NCI-H526 (cell line): ENCODE data around the gene PAX4.
"Not testable (repeated sequence)": the region's sequence is repeated elsewhere in the genome, so short reads cannot be mapped to it uniquely, and the experiment has no call there.

ENCODE experiments used
- DNase-seq, 2 experiments: peaks; one replicate each; lab custom pipeline; 2025; lab: John Stamatoyannopoulos, UW

PAX4 gene

DNA sequence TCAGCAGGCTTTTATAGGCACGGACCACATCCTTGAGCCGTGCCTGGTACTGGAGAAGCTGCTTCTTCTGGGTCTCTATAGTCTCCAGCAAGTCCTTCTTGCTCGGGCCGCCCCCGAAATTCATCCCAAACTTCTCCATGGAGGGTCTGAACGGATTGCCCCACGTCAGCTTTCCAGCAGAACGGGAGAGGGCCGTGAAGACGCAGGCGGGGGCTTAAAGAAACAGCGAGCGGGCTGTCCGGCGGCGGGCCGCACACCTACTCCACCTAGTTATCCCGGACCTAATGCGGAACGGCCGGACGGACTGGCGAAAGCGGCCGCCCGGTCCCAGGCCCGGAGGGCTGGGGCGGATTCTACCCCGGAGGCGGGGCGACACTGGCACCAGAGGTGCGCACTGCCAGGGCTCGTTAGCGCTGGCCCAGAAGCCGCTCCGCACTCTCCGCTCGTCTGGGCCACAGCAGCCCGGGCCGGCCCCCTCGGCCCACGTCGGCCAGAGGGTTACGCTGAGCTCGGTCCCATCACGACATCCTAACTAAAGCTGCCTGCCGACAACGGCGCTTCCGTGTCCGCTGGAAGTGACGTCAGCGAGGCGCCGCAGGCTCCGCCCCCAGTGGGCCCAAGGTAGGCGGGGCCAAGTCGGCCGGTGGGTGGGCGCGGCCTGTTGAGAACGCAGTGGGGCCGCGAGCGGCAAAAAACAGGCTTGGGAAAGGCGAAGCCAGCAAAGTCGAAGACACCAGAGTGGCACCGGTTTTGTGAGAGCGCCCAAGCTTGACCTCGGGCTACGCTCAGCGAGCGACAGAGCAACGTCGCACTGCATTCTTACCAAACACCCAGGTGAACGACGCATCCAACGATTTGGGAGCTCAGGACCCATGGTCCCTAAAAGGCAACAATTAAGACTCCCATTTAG is 32.6 kb downstream of the PAX4 start, which contains the start of gene GCC1:
GCC1 (minus strand) TSS at position 553 of the 910 bp plus-strand sequence; CDS start at position 139, 414 bp downstream.
- peak; percentile 64 to 93 for DNase-seq

DNA sequence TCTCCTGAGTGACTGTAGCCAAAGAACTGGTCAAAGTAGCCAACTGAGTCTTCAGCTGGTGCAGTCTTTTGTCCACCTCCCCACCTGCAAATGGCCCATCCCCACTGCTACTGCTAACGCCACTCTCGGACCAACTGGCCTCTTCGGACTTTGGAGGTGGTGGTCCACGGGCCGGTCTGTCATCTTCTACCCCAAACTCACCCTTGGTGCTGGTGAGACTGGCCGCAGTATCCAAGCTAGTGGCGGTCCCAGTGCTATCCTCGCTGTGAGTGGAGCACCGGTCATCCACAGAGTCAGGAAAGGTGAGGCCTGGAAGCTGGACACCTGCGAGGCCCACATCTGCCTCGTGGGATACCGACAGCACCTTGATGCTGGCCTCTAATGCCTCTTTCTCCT is 33.3 kb downstream of the PAX4 start:
- DNase-seq, result no peak

DNA sequence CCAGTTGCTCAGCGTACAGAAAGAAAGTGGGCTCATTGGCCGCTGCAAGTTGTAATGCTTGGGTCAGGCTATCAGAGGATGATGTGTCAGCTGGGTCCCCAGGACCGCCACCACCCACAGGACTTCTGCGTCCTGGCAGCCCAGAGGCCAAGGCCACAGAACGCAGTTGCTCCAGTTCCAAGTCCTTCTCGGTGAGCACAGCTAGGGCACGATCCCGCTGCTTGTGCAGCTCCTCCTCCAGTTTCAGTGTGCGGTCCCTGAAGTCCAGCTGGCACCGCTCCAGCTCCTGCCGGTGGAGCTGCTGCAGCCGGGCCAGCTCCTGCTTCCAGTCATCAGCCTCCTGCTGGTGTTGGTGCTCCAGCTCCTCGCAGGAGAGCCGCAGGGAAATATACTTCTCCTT is 35.6 kb downstream of the PAX4 start:
- no peak for DNase-seq

DNA sequence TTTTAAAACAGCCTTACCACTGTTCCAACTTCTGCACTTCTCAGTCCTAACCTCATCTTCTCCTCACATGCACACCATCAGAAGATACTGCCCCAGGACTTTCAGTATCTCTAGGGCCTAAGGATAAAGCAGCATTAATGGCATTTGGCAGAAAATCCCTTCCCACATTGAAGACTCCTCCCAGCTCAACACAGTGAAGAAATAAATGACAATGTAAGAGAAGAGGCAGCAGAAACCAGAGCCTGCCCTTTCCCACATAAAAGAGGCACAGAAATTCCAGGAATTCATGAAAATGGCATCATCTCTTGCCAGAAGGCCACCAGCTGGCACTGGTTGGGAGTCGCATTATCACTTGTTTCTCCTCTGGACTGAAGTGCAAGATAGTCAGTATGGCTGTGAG is 36.2 kb downstream of the PAX4 start:
- DNase-seq, result no peak

DNA sequence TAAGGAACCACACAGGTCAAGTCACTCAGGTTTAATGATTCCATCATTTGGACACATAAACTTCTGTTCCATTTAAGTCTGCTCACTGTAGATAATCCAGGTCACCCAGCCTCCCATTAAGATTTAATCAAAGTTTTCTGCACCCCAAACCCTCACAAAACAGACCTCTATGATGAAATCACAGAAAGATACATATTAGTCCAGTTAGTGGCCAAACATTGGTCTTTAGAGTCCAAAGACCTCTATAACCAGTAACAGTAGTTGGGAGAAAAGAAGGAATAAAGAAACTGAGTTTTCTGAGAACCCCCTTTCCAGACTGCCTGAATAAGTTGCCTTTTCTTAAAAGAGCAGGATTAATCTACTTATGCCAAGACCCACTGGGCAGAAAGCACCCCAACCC is 37.3 kb downstream of the PAX4 start:
- no peak for DNase-seq

DNA sequence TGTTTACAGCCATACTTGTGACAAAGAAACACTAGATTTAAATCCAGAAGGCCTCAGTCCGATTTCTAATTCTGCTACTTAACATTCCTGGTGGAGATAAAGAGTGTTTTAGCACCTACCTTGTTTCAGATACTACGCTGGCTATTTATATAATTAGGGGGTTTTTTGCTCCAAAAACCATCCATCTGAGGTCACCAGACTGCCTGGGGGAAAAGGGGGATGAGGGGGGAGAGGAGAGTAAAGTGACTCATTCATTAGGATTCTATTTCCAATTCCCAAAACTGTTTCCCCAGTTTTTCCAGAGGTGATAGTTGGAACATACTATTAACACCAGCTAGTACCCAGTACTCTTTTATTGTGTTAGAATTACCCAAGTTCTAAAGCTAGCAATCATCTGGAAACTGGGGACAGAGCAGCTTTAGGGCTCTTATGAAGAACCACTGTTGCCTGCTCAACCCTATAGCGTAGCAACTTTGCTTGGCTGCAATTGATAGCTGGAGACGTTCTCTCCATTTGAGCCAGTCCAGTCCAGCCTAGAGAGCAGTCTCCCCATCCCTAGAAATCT is 39.1 kb downstream of the PAX4 start:
- no peak for DNase-seq

DNA sequence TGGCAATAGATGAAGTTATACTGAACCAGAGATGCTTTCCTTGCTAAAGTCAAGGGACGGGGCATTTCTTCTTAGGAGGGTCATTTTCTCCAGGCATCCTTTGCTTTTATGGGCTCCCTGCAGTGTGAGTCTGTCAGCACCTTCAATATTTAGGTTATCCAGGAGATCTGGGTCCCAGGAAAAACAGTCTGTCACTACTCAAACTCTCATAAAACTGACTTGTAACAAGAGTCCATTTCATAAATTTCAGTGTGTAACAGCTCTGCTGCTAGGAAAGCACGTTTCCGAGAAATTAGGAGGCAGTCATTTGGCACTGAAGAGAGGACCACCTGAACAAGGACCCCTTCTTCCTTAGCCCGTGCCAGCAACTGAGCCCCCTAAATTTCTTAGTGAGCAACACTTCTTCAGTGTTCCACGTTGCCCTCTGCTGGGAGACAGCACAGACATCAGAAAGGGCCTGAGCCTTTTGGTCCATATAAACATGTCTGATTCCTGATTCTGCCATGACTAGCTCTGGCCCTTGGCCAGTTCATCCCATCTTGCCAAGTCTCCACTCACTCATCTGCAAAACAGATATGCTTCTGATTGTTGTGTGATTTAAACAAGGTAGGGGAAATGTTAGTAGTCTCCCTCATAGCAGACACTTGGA is 39.8 kb downstream of the PAX4 start:
- DNase-seq, result no peak

DNA sequence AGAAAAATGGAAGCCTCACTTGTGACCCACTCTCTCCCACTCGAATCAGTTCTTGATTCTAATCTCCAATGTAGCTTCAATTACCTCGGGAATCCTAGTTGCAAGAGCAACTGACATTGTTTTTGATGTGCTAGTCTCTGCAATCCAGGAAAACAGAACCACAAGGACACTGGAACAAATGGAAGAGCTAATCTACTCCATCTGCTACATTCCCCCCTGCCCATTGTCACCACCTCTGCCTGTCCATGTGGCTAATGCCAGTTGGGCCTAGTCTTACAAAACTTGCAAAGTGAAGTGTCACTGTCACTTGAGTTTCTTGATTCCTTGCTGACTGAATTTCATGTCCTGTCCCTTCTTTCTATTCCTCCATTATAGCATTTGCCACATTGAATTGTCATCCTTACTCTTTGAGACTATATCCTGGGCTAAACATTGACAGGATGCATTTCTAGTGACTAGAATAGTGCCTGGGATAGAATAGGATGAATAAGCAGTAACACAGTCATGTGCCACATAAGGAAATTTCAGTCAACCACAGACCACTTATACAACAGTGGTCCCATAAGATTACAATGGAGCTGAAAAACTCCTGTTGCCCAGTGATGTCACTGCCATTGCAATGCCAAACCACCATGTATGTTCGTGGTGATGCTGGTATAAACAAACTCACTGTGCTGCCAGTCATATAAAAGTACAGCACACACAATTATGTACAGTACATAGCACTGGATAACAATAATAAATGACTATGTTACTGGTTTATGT is 46.0 kb downstream of the PAX4 start:
- DNase-seq, result no peak

DNA sequence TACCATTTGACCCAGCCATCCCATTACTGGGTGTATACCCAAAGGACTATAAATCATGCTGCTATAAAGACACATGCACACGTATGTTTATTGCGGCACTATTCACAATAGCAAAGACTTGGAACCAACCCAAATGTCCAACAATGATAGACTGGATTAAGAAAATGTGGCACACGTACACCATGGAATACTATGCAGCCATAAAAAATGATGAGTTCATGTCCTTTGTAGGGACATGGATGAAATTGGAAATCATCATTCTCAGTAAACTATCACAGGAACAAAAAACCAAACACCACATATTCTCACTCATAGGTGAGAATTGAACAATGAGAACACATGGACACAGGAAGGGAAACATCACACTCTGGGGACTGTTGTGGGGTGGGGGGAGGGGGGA is 49.9 kb downstream of the PAX4 start:
- not testable (repeated sequence) for DNase-seq

DNA sequence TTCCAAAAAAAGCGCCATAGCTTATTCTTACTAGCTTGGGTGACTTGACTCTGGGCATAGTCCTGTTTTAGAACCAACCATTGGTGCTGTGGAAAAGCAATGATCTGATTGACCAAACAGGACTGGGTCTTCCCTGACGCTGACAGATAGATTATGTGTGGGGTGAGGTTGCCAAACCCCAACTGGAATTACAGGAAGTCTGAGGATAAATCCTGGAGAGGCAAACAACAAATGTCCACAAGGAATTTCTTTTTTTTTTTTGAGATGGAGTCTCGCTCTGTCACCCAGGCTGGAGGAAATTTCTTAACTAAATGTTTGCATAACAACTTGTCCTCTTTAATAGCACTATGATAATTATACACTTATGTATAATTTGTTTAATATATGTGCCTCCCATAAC is 51.7 kb downstream of the PAX4 start:
- no peak for DNase-seq
